H9 (cell line): Measurements from ENCODE around the gene DCDC1. TPM values are rescaled to one million over a fixed set of nuclear protein-coding genes. Genes with fewer than 3 reads are reported as not detected.

ENCODE experiments used
- DNase-seq: peaks from one replicate; pipeline ENCODE4 v3.0.0-alpha.2; 2017
- H2AFZ ChIP-seq: one replicate; pipeline ENCODE4 v1.6.1; 2013; ENCODE audit warnings: mild to moderate bottlenecking, low read length, control low read depth, moderate library complexity
- H2AK5ac ChIP-seq: 2 replicates; pipeline ENCODE4 v1.6.1; 2013; ENCODE audit warnings: low read length, control low read depth, mixed read lengths; ENCODE audit not compliant: insufficient read length
- H2BK120ac ChIP-seq: one replicate; pipeline ENCODE4 v1.6.1; 2013; ENCODE audit warnings: low read depth, mild to moderate bottlenecking, low read length, control low read depth, inconsistent platforms; ENCODE audit not compliant: poor library complexity, severe bottlenecking
- H2BK12ac ChIP-seq: 2 replicates; pipeline ENCODE4 v1.6.1; 2013; ENCODE audit warnings: low read length, control low read depth, mixed read lengths, low read depth; ENCODE audit not compliant: insufficient read length
- H2BK15ac ChIP-seq: 2 replicates; pipeline ENCODE4 v1.6.1; 2013; ENCODE audit warnings: low read depth, low read length, control low read depth
- H2BK20ac ChIP-seq: one replicate; pipeline ENCODE4 v1.6.1; 2013; ENCODE audit warnings: low read depth, mild to moderate bottlenecking, low read length, control low read depth, inconsistent platforms; ENCODE audit not compliant: poor library complexity, severe bottlenecking
- H2BK5ac ChIP-seq: 2 replicates; pipeline ENCODE4 v1.6.1; 2013; ENCODE audit warnings: low read length, control low read depth, mixed read lengths; ENCODE audit not compliant: insufficient read length
- H3K14ac ChIP-seq: 2 replicates; pipeline ENCODE4 v1.6.1; 2013; ENCODE audit warnings: low read length, control low read depth; ENCODE audit not compliant: insufficient read depth
- H3K18ac ChIP-seq: 2 replicates; pipeline ENCODE4 v1.6.1; 2013; ENCODE audit warnings: low read depth, mild to moderate bottlenecking, mixed read lengths, low read length, control low read depth; ENCODE audit not compliant: insufficient read length
- H3K23ac ChIP-seq: 2 replicates; pipeline ENCODE4 v1.6.1; 2013; ENCODE audit warnings: low read length, control low read depth, mixed read lengths, low read depth; ENCODE audit not compliant: insufficient read length
- H3K23me2 ChIP-seq: 2 replicates; pipeline ENCODE4 v1.6.1; 2013; ENCODE audit warnings: low read depth, mild to moderate bottlenecking, mixed read lengths, low read length, control low read depth; ENCODE audit not compliant: insufficient read length, poor library complexity, severe bottlenecking
- H3K27ac ChIP-seq: 2 replicates; pipeline ENCODE4 v1.5.1; 2013; ENCODE audit warnings: low read length, control low read depth, mixed read lengths, low read depth; ENCODE audit not compliant: insufficient read length
- H3K27me3 ChIP-seq: 2 replicates; pipeline ENCODE4 v1.6.1; 2013; ENCODE audit warnings: low read length, control low read depth, inconsistent platforms; ENCODE audit not compliant: insufficient read depth
- H3K4ac ChIP-seq: 2 replicates; pipeline ENCODE4 v1.6.1; 2013; ENCODE audit warnings: low read depth, mild to moderate bottlenecking, control low read depth, inconsistent platforms, low read length, moderate library complexity
- H3K4me1 ChIP-seq: 2 replicates; pipeline ENCODE4 v1.6.1; 2013; ENCODE audit warnings: low read length, control low read depth, inconsistent platforms; ENCODE audit not compliant: insufficient read depth
- H3K4me2 ChIP-seq: 2 replicates; pipeline ENCODE4 v1.6.1; 2013; ENCODE audit warnings: low read length, control low read depth, mixed read lengths; ENCODE audit not compliant: insufficient read length, insufficient read depth
- H3K56ac ChIP-seq: 2 replicates; pipeline ENCODE4 v1.6.1; 2013; ENCODE audit warnings: low read depth, mild to moderate bottlenecking, mixed read lengths, low read length, control low read depth; ENCODE audit not compliant: insufficient read length
- H3K79me1 ChIP-seq: 2 replicates; pipeline ENCODE4 v1.6.1; 2013; ENCODE audit warnings: low read depth, mild to moderate bottlenecking, moderate library complexity, low read length, control low read depth, inconsistent platforms; ENCODE audit not compliant: insufficient read depth, poor library complexity, severe bottlenecking
- H3K79me2 ChIP-seq: 2 replicates; pipeline ENCODE4 v1.6.1; 2013; ENCODE audit warnings: low read length, control low read depth, inconsistent platforms; ENCODE audit not compliant: insufficient read depth
- H3K9ac ChIP-seq: 2 replicates; pipeline ENCODE4 v1.6.1; 2013; ENCODE audit warnings: low read length, control low read depth, mixed read lengths; ENCODE audit not compliant: insufficient read length; ENCODE audit errors: extremely low read depth
- H3K9me3 ChIP-seq: one replicate; pipeline ENCODE4 v1.6.1; 2013; ENCODE audit warnings: low read depth, low read length, inconsistent platforms; ENCODE audit not compliant: control insufficient read depth
- H3T11ph ChIP-seq: one replicate; pipeline ENCODE4 v1.6.1; 2013; ENCODE audit warnings: mild to moderate bottlenecking, low read length, control low read depth, inconsistent platforms
- H4K20me1 ChIP-seq: one replicate; pipeline ENCODE4 v1.6.1; 2013; ENCODE audit not compliant: control insufficient read depth, insufficient read length, insufficient read depth
- H4K5ac ChIP-seq: 2 replicates; pipeline ENCODE4 v1.6.1; 2013; ENCODE audit warnings: low read depth, mild to moderate bottlenecking, mixed read lengths, low read length, control low read depth; ENCODE audit not compliant: insufficient read length
- H4K8ac ChIP-seq: replicated peaks from 2 replicates; pipeline ENCODE4 v1.6.1; 2013; ENCODE audit warnings: low read length, control low read depth, mixed read lengths, low read depth; ENCODE audit not compliant: insufficient read length
- H4K91ac ChIP-seq: 2 replicates; pipeline ENCODE4 v1.6.1; 2013; ENCODE audit warnings: low read depth, mild to moderate bottlenecking, moderate library complexity, mixed read lengths, low read length, control low read depth; ENCODE audit not compliant: insufficient read length
- H3K27ac Mint-ChIP-seq, 3 experiments: 2 replicates in 2 of 3; 3 replicates in 1 of 3; pipeline ENCODE4 v1.8.0; 2020 to 2021; ENCODE audit warnings: mixed read lengths in 3 of 3, mild to moderate bottlenecking in 1 of 3, moderate library complexity in 1 of 3
- H3K27me3 Mint-ChIP-seq: 2 replicates; pipeline ENCODE4 v1.8.0; 2021; ENCODE audit warnings: low read depth, mild to moderate bottlenecking, moderate library complexity, mixed read lengths
- H3K36me3 Mint-ChIP-seq, 3 experiments: 2 replicates in 2 of 3; 3 replicates in 1 of 3; pipeline ENCODE4 v1.8.0; 2020 to 2021; ENCODE audit warnings: low read depth in 3 of 3, mixed read lengths in 3 of 3; ENCODE audit not compliant: insufficient read depth in 1 of 3
- H3K4me1 Mint-ChIP-seq, 2 experiments: 2 replicates each; pipeline ENCODE4 v1.8.0; 2020; ENCODE audit warnings: mixed read lengths in 2 of 2
- H3K4me3 Mint-ChIP-seq, 2 experiments: 2 replicates in 1 of 2; 3 replicates in 1 of 2; pipeline ENCODE4 v1.8.0; 2020 to 2021; ENCODE audit warnings: mild to moderate bottlenecking in 2 of 2, mixed read lengths in 2 of 2, moderate library complexity in 1 of 2
- H3K9me3 Mint-ChIP-seq, 2 experiments: 2 replicates in 1 of 2; 3 replicates in 1 of 2; pipeline ENCODE4 v1.8.0; 2020; ENCODE audit warnings: mild to moderate bottlenecking in 2 of 2, mixed read lengths in 2 of 2, moderate library complexity in 1 of 2
- WGBS: extraction: QIAGEN DNeasy Blood & Tissue Kit; methylation state at CpG from one replicate; pipeline ENCODE4 v1.1.7; 2013; ENCODE audit warnings: missing lambda C conversion rate, low lambda C conversion rate, mixed read lengths; ENCODE audit not compliant: insufficient read length; ENCODE audit errors: extremely low coverage; 5-methylcytosine and 5-hydroxymethylcytosine counted together
- total RNA-seq: library from RNA; stranded (reverse); gene quantifications from 2 replicates; pipeline ENCODE4 v1.2.1, GENCODE V29; 2021
- TF ChIP-seq, protein P1 (sequence below): fragments of 200-600 bp; sonication (generic); conservative IDR thresholded peaks from 3 replicates; pipeline ENCODE4 v1.8.0; 2021; ENCODE audit warnings: antibody characterized with exemption, mild to moderate bottlenecking

Gene DCDC1
- total RNA-seq, 1 experiment from 2014 or later: 0.09 TPM

DNA sequence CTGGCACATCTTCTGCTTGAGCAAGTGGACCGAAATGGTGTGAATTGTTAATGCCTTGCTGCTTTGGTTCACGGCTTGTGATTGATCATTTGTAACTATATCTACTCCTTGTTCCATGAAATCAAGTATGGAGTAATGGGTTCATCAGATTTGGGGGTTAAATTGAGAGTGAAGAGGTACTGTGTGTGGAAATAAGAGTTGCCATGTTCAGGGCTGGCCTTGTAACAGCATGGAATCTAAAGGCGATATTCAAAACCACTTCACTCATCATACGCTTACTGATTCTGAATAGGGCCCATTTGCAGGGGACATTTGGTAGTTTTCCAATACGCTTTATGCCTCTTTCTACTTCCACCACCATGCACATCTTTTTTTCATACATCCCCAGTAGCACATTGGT, 122.2 kb downstream of the DCDC1 start:
- no peaks in the 10 kb centered on the region for H3K9me3 Mint-ChIP-seq
- H3K27me3 ChIP-seq: no peaks in the 10 kb centered on the region
- H4K8ac ChIP-seq: no peak overlapping the region
- no peak overlapping the region for H2BK5ac ChIP-seq
- H3K9me3 ChIP-seq: no peaks in the 10 kb centered on the region
- no peak overlapping the region for H3K27ac ChIP-seq
- H3K14ac ChIP-seq: no peak overlapping the region
- H2BK20ac ChIP-seq: no peak overlapping the region
- H3K4me1 ChIP-seq: peaks cover 6% of the 10 kb centered on the region
- no peaks in the 10 kb centered on the region for H3K23me2 ChIP-seq
- H3K27ac Mint-ChIP-seq: no peak overlapping the region; a peak in 2 of 7 replicates
- H3K4me3 Mint-ChIP-seq: no peak overlapping the region
- H3K56ac ChIP-seq: no peak overlapping the region
- no peak overlapping the region for H2BK12ac ChIP-seq
- no peak for DNase-seq
- H3K36me3 Mint-ChIP-seq: no peaks in the 10 kb centered on the region
- H3K4me1 Mint-ChIP-seq: peaks cover 36 to 38% of the 10 kb centered on the region in 2 experiments
- no peak overlapping the region for H2BK120ac ChIP-seq
- no peaks in the 10 kb centered on the region for H4K20me1 ChIP-seq
- no peaks in the 10 kb centered on the region for H3K79me2 ChIP-seq
- H2AK5ac ChIP-seq: no peak overlapping the region
- no peak overlapping the region for H3K4ac ChIP-seq
- WGBS: no CpG with 5 or more reads among the region's 5 CpGs
- no peaks in the 10 kb centered on the region for H3K27me3 Mint-ChIP-seq
- no peak overlapping the region for H3K23ac ChIP-seq
- H3K9ac ChIP-seq: no peak overlapping the region
- H2BK15ac ChIP-seq: no peak overlapping the region
- no peaks in the 10 kb centered on the region for H3K79me1 ChIP-seq
- no peak overlapping the region for H3K18ac ChIP-seq
- no peak overlapping the region for H4K91ac ChIP-seq
- no peak overlapping the region for H2AFZ ChIP-seq
- TF ChIP-seq, protein P1, sequence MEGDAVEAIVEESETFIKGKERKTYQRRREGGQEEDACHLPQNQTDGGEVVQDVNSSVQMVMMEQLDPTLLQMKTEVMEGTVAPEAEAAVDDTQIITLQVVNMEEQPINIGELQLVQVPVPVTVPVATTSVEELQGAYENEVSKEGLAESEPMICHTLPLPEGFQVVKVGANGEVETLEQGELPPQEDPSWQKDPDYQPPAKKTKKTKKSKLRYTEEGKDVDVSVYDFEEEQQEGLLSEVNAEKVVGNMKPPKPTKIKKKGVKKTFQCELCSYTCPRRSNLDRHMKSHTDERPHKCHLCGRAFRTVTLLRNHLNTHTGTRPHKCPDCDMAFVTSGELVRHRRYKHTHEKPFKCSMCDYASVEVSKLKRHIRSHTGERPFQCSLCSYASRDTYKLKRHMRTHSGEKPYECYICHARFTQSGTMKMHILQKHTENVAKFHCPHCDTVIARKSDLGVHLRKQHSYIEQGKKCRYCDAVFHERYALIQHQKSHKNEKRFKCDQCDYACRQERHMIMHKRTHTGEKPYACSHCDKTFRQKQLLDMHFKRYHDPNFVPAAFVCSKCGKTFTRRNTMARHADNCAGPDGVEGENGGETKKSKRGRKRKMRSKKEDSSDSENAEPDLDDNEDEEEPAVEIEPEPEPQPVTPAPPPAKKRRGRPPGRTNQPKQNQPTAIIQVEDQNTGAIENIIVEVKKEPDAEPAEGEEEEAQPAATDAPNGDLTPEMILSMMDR: no peak
- H4K5ac ChIP-seq: no peak overlapping the region
- H3T11ph ChIP-seq: no peak overlapping the region
- H3K4me2 ChIP-seq: no peak overlapping the region
